ENCODE results near the gene ZBTB40. TPM values are rescaled to one million over a fixed set of nuclear protein-coding genes. Genes with fewer than 3 reads are reported as not detected.

Gene ZBTB40
- total RNA-seq, 1 experiment from 2014 or later = 20.4 TPM

GRCh38 chr1:22418312-22418711 is 33.3 kb upstream of the ZBTB40 start:
- peaks cover 23% of the 10 kb centered on the region for H3K4me1 Mint-ChIP-seq (ENCODE audit: low read depth, unreplicated experiment)
- H3K9me3 ChIP-seq = no peaks in the 10 kb centered on the region
- DNase-seq = no peak
- H3K27ac Mint-ChIP-seq (ENCODE audit: unreplicated experiment) = peak overlapping the region; percentile 5
- H3K36me3 Mint-ChIP-seq (ENCODE audit: insufficient read depth, unreplicated experiment) = peaks cover 11% of the 10 kb centered on the region
- H3K27me3 Mint-ChIP-seq (ENCODE audit: insufficient read depth, unreplicated experiment) = no peaks in the 10 kb centered on the region
- no peak overlapping the region for H3K4me3 ChIP-seq (ENCODE audit: low read depth, low read length)
- CTCF ChIA-PET = no interaction called here
- BruUV-seq (replicated peaks) = no TSS peak
- H3K4me3 Mint-ChIP-seq (ENCODE audit: unreplicated experiment) = no peak overlapping the region
- H3K27me3 ChIP-seq (replicated peaks; ENCODE audit: control insufficient read depth, insufficient read depth, low read length) = no peaks in the 10 kb centered on the region
- H3K9me3 Mint-ChIP-seq (ENCODE audit: unreplicated experiment) = no peaks in the 10 kb centered on the region
- POLR2A ChIA-PET = no interaction called here
- H3K4me1 ChIP-seq = peaks cover 42% of the 10 kb centered on the region
- intact Hi-C loops (cut with micrococcal nuclease; ENCODE audit: unreplicated experiment) = loop anchor here (5.0 to 10.0 kb wide), 2 partner anchors 141 to 194 kb away; no protein-coding TSS in a partner anchor
- no peaks in the 10 kb centered on the region for H3K36me3 ChIP-seq (ENCODE audit: control insufficient read depth, insufficient read depth, low read length)
- TF ChIP-seq CTCF (IDR thresholded peaks at IDR 0.05; ENCODE audit: insufficient read depth in 1 of 2, low read depth in 1 of 2, low read length in 1 of 2, severe bottlenecking in 1 of 2, unreplicated experiment in 1 of 2) = no peak

- peaks cover 36% of the 10 kb centered on the region for H3K4me1 ChIP-seq
- H3K36me3 Mint-ChIP-seq (ENCODE audit: insufficient read depth, unreplicated experiment) = peaks cover 10% of the 10 kb centered on the region
- H3K27me3 ChIP-seq (replicated peaks; ENCODE audit: control insufficient read depth, insufficient read depth, low read length) = no peaks in the 10 kb centered on the region
- H3K27ac Mint-ChIP-seq (ENCODE audit: unreplicated experiment) = peak overlapping the region; percentile 5
- no peak overlapping the region for H3K4me3 ChIP-seq (ENCODE audit: low read depth, low read length)
- ChIA-PET POLR2A (no interaction called here), CTCF (interaction anchor here (0.7 kb wide), 1 partner anchor 31 kb away, joined by 3 read pairs; no protein-coding TSS in a partner anchor)
- no peaks in the 10 kb centered on the region for H3K27me3 Mint-ChIP-seq (ENCODE audit: insufficient read depth, unreplicated experiment)
- intact Hi-C loops (cut with micrococcal nuclease; ENCODE audit: unreplicated experiment) = loop anchor here (5.0 to 10.0 kb wide), 2 partner anchors 142 to 194 kb away; no protein-coding TSS in a partner anchor
- TF ChIP-seq CTCF (IDR thresholded peaks at IDR 0.05; ENCODE audit: insufficient read depth in 1 of 2, low read depth in 1 of 2, low read length in 1 of 2, severe bottlenecking in 1 of 2, unreplicated experiment in 1 of 2) = no peak
- DNase-seq = no peak
- no peaks in the 10 kb centered on the region for H3K36me3 ChIP-seq (ENCODE audit: control insufficient read depth, insufficient read depth, low read length)
- no peak overlapping the region for H3K4me3 Mint-ChIP-seq (ENCODE audit: unreplicated experiment)
- H3K4me1 Mint-ChIP-seq (ENCODE audit: low read depth, unreplicated experiment) = peaks cover 23% of the 10 kb centered on the region
- H3K9me3 Mint-ChIP-seq (ENCODE audit: unreplicated experiment) = no peaks in the 10 kb centered on the region
- no TSS peak for BruUV-seq (replicated peaks)
- no peaks in the 10 kb centered on the region for H3K9me3 ChIP-seq
Measured at GRCh38 chr1:22418933-22419382, 32.7 kb upstream of the ZBTB40 start.

GRCh38 chr1:22420455-22421053 is 31.1 kb upstream of the ZBTB40 start:
- intact Hi-C loops (cut with micrococcal nuclease; ENCODE audit: unreplicated experiment) = loop anchor here (1.0 to 10.0 kb wide), 2 partner anchors 84 to 222 kb away; no protein-coding TSS in a partner anchor
- Mint-ChIP-seq H3K27me3 (ENCODE audit: insufficient read depth, unreplicated experiment) (no peaks in the 10 kb centered on the region), H3K27ac (ENCODE audit: unreplicated experiment) (no peak overlapping the region), H3K4me1 (ENCODE audit: low read depth, unreplicated experiment) (peaks cover 23% of the 10 kb centered on the region), H3K4me3 (ENCODE audit: unreplicated experiment) (no peak overlapping the region), H3K9me3 (ENCODE audit: unreplicated experiment) (no peaks in the 10 kb centered on the region), H3K36me3 (ENCODE audit: insufficient read depth, unreplicated experiment) (peaks cover 5% of the 10 kb centered on the region)
- no peak overlapping the region for H3K4me3 ChIP-seq (ENCODE audit: low read depth, low read length)
- TF ChIP-seq CTCF (IDR thresholded peaks at IDR 0.05; ENCODE audit: insufficient read depth in 1 of 2, low read depth in 1 of 2, low read length in 1 of 2, severe bottlenecking in 1 of 2, unreplicated experiment in 1 of 2) = peak; percentile 68 to 76
- BruUV-seq (replicated peaks) = no TSS peak
- H3K27me3 ChIP-seq (replicated peaks; ENCODE audit: control insufficient read depth, insufficient read depth, low read length) = no peaks in the 10 kb centered on the region
- no peaks in the 10 kb centered on the region for H3K9me3 ChIP-seq
- H3K4me1 ChIP-seq = peaks cover 24% of the 10 kb centered on the region
- no peaks in the 10 kb centered on the region for H3K36me3 ChIP-seq (ENCODE audit: control insufficient read depth, insufficient read depth, low read length)
- ChIA-PET POLR2A (interaction anchor here (0.6 kb wide), 1 partner anchor 9 kb away, joined by 3 read pairs; no protein-coding TSS in a partner anchor), CTCF (interaction anchor here (0.5 to 1.0 kb wide), 3 partner anchors 222 to 275 kb away, joined by 3 to 12 read pairs (median 8); no protein-coding TSS in a partner anchor)
- DNase-seq = peak; percentile 82 to 86
